Activated naive CD4-positive, alpha-beta T cell treated with Interleukin-2 at 50 U/mL for 16 hours (primary cell): ENCODE data around the gene PIGX.

ENCODE experiments used
- DNase-seq: peaks from one replicate; pipeline ENCODE4 v3.0.0-alpha.2; 2020

The PIGX gene

GRCh38 chr3:196763179-196763578 lies 51.0 kb downstream of the PIGX start:
- no peak for DNase-seq

- DNase-seq, result no peak
Measured at GRCh38 chr3:196765454-196765853, 53.3 kb downstream of the PIGX start.

GRCh38 chr3:196771067-196771466 lies 58.9 kb downstream of the PIGX start:
- DNase-seq, result no peak

- DNase-seq, result no peak
Measured at GRCh38 chr3:196772102-196772501, 59.9 kb downstream of the PIGX start.

- no peak for DNase-seq
Measured at GRCh38 chr3:196772897-196773296, 60.7 kb downstream of the PIGX start.

GRCh38 chr3:196774191-196774820 lies 62.1 kb downstream of the PIGX start:
- no peak for DNase-seq

- no peak for DNase-seq
Measured at GRCh38 chr3:196774848-196775422, 62.8 kb downstream of the PIGX start.

- DNase-seq, result no peak
Measured at GRCh38 chr3:196775938-196776337, 63.8 kb downstream of the PIGX start.

GRCh38 chr3:196777836-196778235 lies 65.7 kb downstream of the PIGX start:
- DNase-seq, result no peak

GRCh38 chr3:196778755-196779154 lies 66.6 kb downstream of the PIGX start:
- DNase-seq, result no peak

- DNase-seq, result no peak
Measured at GRCh38 chr3:196782511-196782910, 70.3 kb downstream of the PIGX start.
